GM12878 (cell line): Measurements from ENCODE around the gene FOXR1.

Experiments used
- BRCA1 ChIP-seq: IDR thresholded peaks from 2 replicates; pipeline ENCODE4 v1.6.1; 2011; ENCODE audit warnings: low read depth, low read length, improper control_type of control experiment
- DPF2 ChIP-seq: fragments of 450-650 bp; IDR thresholded peaks from 2 replicates; pipeline ENCODE4 v1.6.1; 2017; ENCODE audit warnings: mild to moderate bottlenecking
- ETV6 ChIP-seq, 2 experiments: fragments of 450-650 bp in 1 of 2; IDR thresholded peaks in 1 of 2; conservative IDR thresholded peaks in 1 of 2; 2 replicates each; pipeline ENCODE4 v1.6.1; 2014; ENCODE audit warnings: antibody characterized with exemption in 1 of 2, borderline replicate concordance in 1 of 2, low read depth in 1 of 2, mild to moderate bottlenecking in 1 of 2, moderate library complexity in 1 of 2
- NFYB ChIP-seq: IDR thresholded peaks from 2 replicates; pipeline ENCODE4 v1.6.1; 2011; ENCODE audit warnings: low read depth, mild to moderate bottlenecking, low read length, improper control_type of control experiment, moderate library complexity; ENCODE audit not compliant: insufficient read depth
- POLR2A ChIP-seq: IDR thresholded peaks from 2 replicates; pipeline ENCODE4 v1.6.1; 2011; ENCODE audit warnings: low read depth, mild to moderate bottlenecking, low read length
- SMC3 ChIP-seq: IDR thresholded peaks from 2 replicates; pipeline ENCODE4 v1.6.1; 2011; ENCODE audit warnings: low read length, improper control_type of control experiment, borderline replicate concordance
- TARDBP ChIP-seq: IDR thresholded peaks from 2 replicates; pipeline ENCODE4 v1.6.1; 2016; ENCODE audit warnings: borderline replicate concordance
- TCF12 ChIP-seq: IDR thresholded peaks from 2 replicates; pipeline ENCODE4 v1.6.1; 2011; ENCODE audit warnings: low read depth, mild to moderate bottlenecking, low read length
- TCF7 ChIP-seq: IDR thresholded peaks from 2 replicates; pipeline ENCODE4 v1.6.1; 2014; ENCODE audit warnings: antibody characterized with exemption, borderline replicate concordance

- TF ChIP-seq POLR2A = no peak
- TF ChIP-seq SMC3 = no peak
- TF ChIP-seq TCF12 = no peak
- TF ChIP-seq NFYB = no peak
- TF ChIP-seq TCF7 = no peak
- TF ChIP-seq ETV6 (conservative IDR thresholded peaks at IDR 0.05 in 1 of 2, IDR thresholded peaks at IDR 0.05 in 1 of 2; ENCODE audit: borderline replicate concordance in 1 of 2, low read depth in 1 of 2) = no peak
- no peak for TF ChIP-seq DPF2
- TF ChIP-seq TARDBP = no peak
- no peak for TF ChIP-seq BRCA1
Observed at GRCh38 chr11:118961591-118961990, 10.0 kb upstream of the FOXR1 start.
